ENCODE results near the gene AP3M1. TPM values are rescaled to one million over a fixed set of nuclear protein-coding genes. Genes with fewer than 3 reads are reported as not detected.

Gene AP3M1
- total RNA-seq, 1 experiment from 2014 or later: 59.4 TPM

GRCh38 chr10:74122060-74122459 is 28.6 kb downstream of the AP3M1 start:
- H3K9me2 ChIP-seq (ENCODE audit: insufficient read depth): no peaks in the 10 kb centered on the region
- H3K4me3 ChIP-seq: no peak overlapping the region
- H3K4me2 ChIP-seq: no peak overlapping the region
- no peak overlapping the region for H2AFZ ChIP-seq
- no peak overlapping the region for H3K27ac ChIP-seq
- no peaks in the 10 kb centered on the region for H3K9me3 ChIP-seq (ENCODE audit: insufficient read depth, low read depth)
- ChIA-PET POLR2A (ENCODE audit: unreplicated experiment) (no interaction called here), CTCF (no interaction called here)
- peaks cover 50% of the 10 kb centered on the region for H3K36me3 ChIP-seq (ENCODE audit: low read depth)
- no peaks in the 10 kb centered on the region for H4K20me1 ChIP-seq (ENCODE audit: insufficient read depth)
- H3K79me2 ChIP-seq (ENCODE audit: low read depth): no peaks in the 10 kb centered on the region
- BruUV-seq (replicated peaks): no TSS peak
- no peak for DNase-seq
- TF ChIP-seq, protein P1, sequence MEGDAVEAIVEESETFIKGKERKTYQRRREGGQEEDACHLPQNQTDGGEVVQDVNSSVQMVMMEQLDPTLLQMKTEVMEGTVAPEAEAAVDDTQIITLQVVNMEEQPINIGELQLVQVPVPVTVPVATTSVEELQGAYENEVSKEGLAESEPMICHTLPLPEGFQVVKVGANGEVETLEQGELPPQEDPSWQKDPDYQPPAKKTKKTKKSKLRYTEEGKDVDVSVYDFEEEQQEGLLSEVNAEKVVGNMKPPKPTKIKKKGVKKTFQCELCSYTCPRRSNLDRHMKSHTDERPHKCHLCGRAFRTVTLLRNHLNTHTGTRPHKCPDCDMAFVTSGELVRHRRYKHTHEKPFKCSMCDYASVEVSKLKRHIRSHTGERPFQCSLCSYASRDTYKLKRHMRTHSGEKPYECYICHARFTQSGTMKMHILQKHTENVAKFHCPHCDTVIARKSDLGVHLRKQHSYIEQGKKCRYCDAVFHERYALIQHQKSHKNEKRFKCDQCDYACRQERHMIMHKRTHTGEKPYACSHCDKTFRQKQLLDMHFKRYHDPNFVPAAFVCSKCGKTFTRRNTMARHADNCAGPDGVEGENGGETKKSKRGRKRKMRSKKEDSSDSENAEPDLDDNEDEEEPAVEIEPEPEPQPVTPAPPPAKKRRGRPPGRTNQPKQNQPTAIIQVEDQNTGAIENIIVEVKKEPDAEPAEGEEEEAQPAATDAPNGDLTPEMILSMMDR (conservative IDR thresholded peaks at IDR 0.05): no peak
- TF ChIP-seq EZH2 (IDR thresholded peaks at IDR 0.05; ENCODE audit: low read depth): no peak
- H3K27me3 ChIP-seq (ENCODE audit: insufficient read depth, low read depth): no peaks in the 10 kb centered on the region
- peaks cover 55% of the 10 kb centered on the region; the same call in 1 of the 2 replicates for H3F3A ChIP-seq (ENCODE audit: insufficient read depth, low read depth)
- peaks cover 15% of the 10 kb centered on the region for H3K4me1 ChIP-seq (replicated peaks; ENCODE audit: insufficient read depth)
- intact Hi-C loops (cut with micrococcal nuclease; ENCODE audit: unreplicated experiment): no loop called here

GRCh38 chr10:74121368-74121767 is 29.3 kb downstream of the AP3M1 start:
- intact Hi-C loops (cut with micrococcal nuclease; ENCODE audit: unreplicated experiment): no loop called here
- Histone ChIP-seq H2AFZ (no peak overlapping the region), H3K36me3 (ENCODE audit: low read depth) (peaks cover 49% of the 10 kb centered on the region), H3K27me3 (ENCODE audit: insufficient read depth, low read depth) (no peaks in the 10 kb centered on the region), H3F3A (ENCODE audit: insufficient read depth, low read depth) (peaks cover 56% of the 10 kb centered on the region; the same call in 1 of the 2 replicates), H3K4me3 (no peak overlapping the region), H3K79me2 (ENCODE audit: low read depth) (no peaks in the 10 kb centered on the region), H3K9me2 (ENCODE audit: insufficient read depth) (no peaks in the 10 kb centered on the region), H3K9me3 (ENCODE audit: insufficient read depth, low read depth) (no peaks in the 10 kb centered on the region), H4K20me1 (ENCODE audit: insufficient read depth) (no peaks in the 10 kb centered on the region), H3K27ac (no peak overlapping the region), H3K4me1 (replicated peaks; ENCODE audit: insufficient read depth) (peaks cover 15% of the 10 kb centered on the region), H3K4me2 (no peak overlapping the region)
- no peak for DNase-seq
- TF ChIP-seq, protein P1 (conservative IDR thresholded peaks at IDR 0.05): no peak
- TF ChIP-seq EZH2 (IDR thresholded peaks at IDR 0.05; ENCODE audit: low read depth): no peak
- CTCF ChIA-PET: interaction anchor here (0.6 kb wide), 1 partner anchor 1149 kb away, joined by 3 read pairs; no protein-coding TSS in a partner anchor
- no TSS peak for BruUV-seq (replicated peaks)
- POLR2A ChIA-PET (ENCODE audit: unreplicated experiment): no interaction called here

DNA sequence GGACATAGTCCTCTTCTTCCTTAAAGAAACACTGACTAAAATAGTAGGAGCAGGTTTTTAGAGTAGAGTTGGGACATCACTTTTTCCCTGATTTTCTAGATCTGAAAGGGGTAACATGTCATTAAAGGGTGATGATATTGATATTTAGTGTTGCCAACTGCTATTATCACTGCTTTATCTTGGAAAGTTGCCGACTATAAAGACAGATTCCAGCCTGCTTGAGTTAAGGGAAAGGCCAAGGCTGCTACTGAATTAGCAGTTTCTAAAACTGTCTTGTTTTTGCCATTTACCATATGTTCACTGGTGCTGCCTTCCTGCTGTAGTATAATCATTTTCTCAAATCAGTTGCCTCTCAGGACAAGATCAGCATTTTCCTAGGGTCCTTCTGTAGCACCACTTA is 29.7 kb downstream of the AP3M1 start:
- no peak for TF ChIP-seq EZH2 (IDR thresholded peaks at IDR 0.05; ENCODE audit: low read depth)
- TF ChIP-seq, protein P1 (conservative IDR thresholded peaks at IDR 0.05): no peak
- CTCF ChIA-PET: interaction anchor here (0.6 kb wide), 1 partner anchor 1150 kb away, joined by 3 read pairs; no protein-coding TSS in a partner anchor
- no peak overlapping the region for H3K4me2 ChIP-seq

More for the DNA sequence above, 29.7 kb downstream of the AP3M1 start:
- no TSS peak for BruUV-seq (replicated peaks)
- H3K4me3 ChIP-seq: no peak overlapping the region
- no peaks in the 10 kb centered on the region for H3K9me2 ChIP-seq (ENCODE audit: insufficient read depth)
- peaks cover 48% of the 10 kb centered on the region for H3K36me3 ChIP-seq (ENCODE audit: low read depth)
- POLR2A ChIA-PET (ENCODE audit: unreplicated experiment): no interaction called here
- DNase-seq: no peak
- no peak overlapping the region for H3K27ac ChIP-seq
- peaks cover 56% of the 10 kb centered on the region; the same call in 1 of the 2 replicates for H3F3A ChIP-seq (ENCODE audit: insufficient read depth, low read depth)
- no peaks in the 10 kb centered on the region for H3K79me2 ChIP-seq (ENCODE audit: low read depth)
- H4K20me1 ChIP-seq (ENCODE audit: insufficient read depth): no peaks in the 10 kb centered on the region
- H3K4me1 ChIP-seq (replicated peaks; ENCODE audit: insufficient read depth): peaks cover 15% of the 10 kb centered on the region
- no peak overlapping the region for H2AFZ ChIP-seq
- H3K27me3 ChIP-seq (ENCODE audit: insufficient read depth, low read depth): no peaks in the 10 kb centered on the region
- intact Hi-C loops (cut with micrococcal nuclease; ENCODE audit: unreplicated experiment): no loop called here
- no peaks in the 10 kb centered on the region for H3K9me3 ChIP-seq (ENCODE audit: insufficient read depth, low read depth)
